C4-2B (cell line): ENCODE measurements around the gene IRF7.

ENCODE experiments used
- CTCF ChIP-seq: fragments of 450-650 bp; conservative IDR thresholded peaks from 2 replicates; pipeline ENCODE4 v1.5.1; 2017; ENCODE audit warnings: mild to moderate bottlenecking
- ZFX ChIP-seq: fragments of 450-650 bp; IDR thresholded peaks from 2 replicates; pipeline ENCODE4 v1.6.1; 2017

GRCh38 chr11:660681-661444 is 45.1 kb upstream of the IRF7 start:
- TF ChIP-seq CTCF (no peak), ZFX (no peak)
